Measurements from ENCODE around the gene VAV2. TPM values are rescaled to one million over a fixed set of nuclear protein-coding genes. Genes with fewer than 3 reads are reported as not detected.

The VAV2 gene
- total and polyA plus RNA-seq, 2 of the 4 experiments (the other 2 are of a cell fraction) = 10.8 to 13.4 TPM

- in situ Hi-C loops (cut with MboI; ENCODE audit: low sequenced_read_pairs) (loop anchor here (10.0 kb wide), 1 partner anchor 204 kb away; the partner anchor contains the start of gene ADAMTSL2), dilution Hi-C loops (cut with HindIII; ENCODE audit: low sequenced_read_pairs, unreplicated experiment) (no loop called here), intact Hi-C loops (cut with micrococcal nuclease) (no loop called here)
- CTCF ChIA-PET = no interaction called here
- H3K14ac ChIP-seq (replicated peaks; ENCODE audit: low read depth, low read length) = no peak overlapping the region
- no peaks in the 10 kb centered on the region for H3K36me3 ChIP-seq (ENCODE audit: control insufficient read depth, insufficient read depth, low read length)
- no peak overlapping the region for H3K9ac ChIP-seq (ENCODE audit: low read depth, low read length)
- H3K79me1 ChIP-seq (ENCODE audit: low read depth in 1 of 2, low read length in 2 of 2) = no peaks in the 10 kb centered on the region
- H2BK20ac ChIP-seq (ENCODE audit: low read depth, low read length) = no peak overlapping the region
- no peak overlapping the region for H3K18ac ChIP-seq (ENCODE audit: low read depth, low read length)
- POLR2A ChIA-PET (ENCODE audit: unreplicated experiment) = no interaction called here
- TF ChIP-seq POLR2A (IDR thresholded peaks at IDR 0.05; ENCODE audit: low read depth, low read length) (no peak), BHLHE40 (IDR thresholded peaks at IDR 0.05; ENCODE audit: low read depth, low read length) (no peak), ELK1 (IDR thresholded peaks at IDR 0.05; ENCODE audit: borderline replicate concordance, low read depth, low read length) (no peak), RAD21 (IDR thresholded peaks at IDR 0.05; ENCODE audit: low read length) (no peak)
- H3K23ac ChIP-seq (ENCODE audit: low read depth, low read length) = no peak overlapping the region
- no peak overlapping the region; a peak in 1 of 4 replicates for H4K8ac ChIP-seq (ENCODE audit: low read depth in 2 of 2, low read length in 2 of 2)
- peak overlapping the region; percentile 91 for H2AFZ ChIP-seq (replicated peaks; ENCODE audit: low read length, poor library complexity)
- peaks cover 4% of the 10 kb centered on the region; the same call in 1 of the 2 replicates for H3K9me1 ChIP-seq (ENCODE audit: insufficient read depth, low read length)
- H4K20me1 ChIP-seq (ENCODE audit: insufficient read depth, low read length) = no peaks in the 10 kb centered on the region
- DNase-seq = no peak
- no peak overlapping the region; the same call in 1 of the 2 replicates for H2AK5ac ChIP-seq (ENCODE audit: low read depth, low read length)
- WGBS, 2 experiments (ENCODE audit: extremely low coverage in 2 of 2, insufficient read length in 1 of 2) = 63% methylated on average over 6 of the region's 13 CpGs; no CpG with 5 or more reads in 1 of the 2 experiments
- no peak for ATAC-seq (ENCODE audit: low read depth)
- no peaks in the 10 kb centered on the region for H3K9me3 ChIP-seq (ENCODE audit: control insufficient read depth, insufficient read depth, low read length)
- no TSS peak for BruUV-seq (replicated peaks)
- peaks cover 5% of the 10 kb centered on the region; the same call in 1 of the 2 replicates for H3K4me1 ChIP-seq (ENCODE audit: control insufficient read depth, insufficient read depth, low read length)
- H2AK9ac ChIP-seq (replicated peaks; ENCODE audit: low read depth, low read length, poor library complexity) = no peak overlapping the region
- no peak overlapping the region for H2BK120ac ChIP-seq (ENCODE audit: low read depth, low read length)
- H3K4me2 ChIP-seq (ENCODE audit: low read depth, low read length) = no peak overlapping the region
- peaks cover 4% of the 10 kb centered on the region; the same call in 1 of the 2 replicates for H3K27me3 ChIP-seq (ENCODE audit: control insufficient read depth, insufficient read depth, low read length)
- no peak overlapping the region for H3K56ac ChIP-seq (ENCODE audit: extremely low read depth, insufficient read depth, low read length)
- no peak overlapping the region for H4K91ac ChIP-seq (ENCODE audit: insufficient read depth, low read depth, low read length)
- no peak overlapping the region for H2BK5ac ChIP-seq (ENCODE audit: low read depth, low read length, poor library complexity, severe bottlenecking)
- no peak overlapping the region for H3K27ac ChIP-seq (ENCODE audit: insufficient read depth, low read length)
- no peak overlapping the region for H2BK15ac ChIP-seq (ENCODE audit: low read depth, low read length)
- no peak overlapping the region for H3K4me3 ChIP-seq (ENCODE audit: insufficient read depth, low read depth, low read length)
- H4K5ac ChIP-seq (ENCODE audit: low read depth, low read length) = no peak overlapping the region
- no peak overlapping the region for H3K4ac ChIP-seq (ENCODE audit: low read depth, low read length)
Measured at GRCh38 chr9:133738640-133739225, 253.4 kb downstream of the VAV2 start.
